B cell (primary cell): ENCODE results near the gene CDKN1C.

Experiments
- CTCF ChIP-seq: fragments of 200-600 bp; IDR thresholded peaks from one replicate; pipeline ENCODE4 v1.8.0; 2022; ENCODE audit warnings: antibody characterized with exemption, mild to moderate bottlenecking
- EZH2 ChIP-seq: IDR thresholded peaks from 2 replicates; pipeline ENCODE4 v1.6.1; 2012; ENCODE audit warnings: borderline replicate concordance, low read depth, mild to moderate bottlenecking, moderate library complexity, low read length; ENCODE audit not compliant: insufficient read depth, poor library complexity, severe bottlenecking

DNA sequence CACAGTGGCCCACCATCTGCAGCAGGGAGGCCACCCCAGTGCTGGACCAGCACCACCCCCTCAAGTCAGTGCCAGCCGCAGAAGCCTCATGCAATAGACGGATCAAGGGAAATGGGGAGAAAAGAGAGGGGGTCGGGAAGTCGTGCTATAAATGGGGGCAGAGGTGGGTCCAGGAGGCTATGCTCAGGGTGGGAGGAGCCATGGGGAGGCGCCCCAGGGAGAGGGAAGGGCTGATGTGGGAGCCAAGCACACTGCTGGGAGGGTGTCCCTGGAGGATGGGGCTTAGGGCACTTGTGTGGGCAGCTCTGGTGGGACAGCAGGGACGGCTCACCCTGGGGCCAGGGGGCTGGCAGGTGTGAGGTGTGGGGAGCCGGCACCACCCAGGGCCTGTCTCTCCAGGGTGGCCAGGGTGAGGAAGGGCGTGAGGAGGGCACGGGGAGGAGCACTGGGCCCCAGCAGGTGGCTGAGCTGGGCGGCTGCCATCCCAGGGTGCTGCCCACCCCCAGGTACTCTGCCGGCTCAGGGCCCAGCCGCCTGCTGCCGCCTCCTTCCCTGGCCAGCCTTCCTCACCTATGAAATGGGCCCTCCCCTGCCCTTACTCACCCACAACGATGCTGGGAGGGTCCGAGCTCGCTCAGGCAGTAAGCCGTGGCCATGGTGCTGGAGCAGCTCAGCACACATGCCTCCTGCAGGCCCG, 25.7 kb upstream of the CDKN1C start:
- TF ChIP-seq EZH2 (no peak), CTCF (no peak)
